ENCODE results near the gene AGAP1. TPM values are rescaled to one million over a fixed set of nuclear protein-coding genes. Genes with fewer than 3 reads are reported as not detected.

The AGAP1 gene
- total RNA-seq, 4 donors from 2014 or later, result 33.7 to 39.9 (median 35.6) TPM

DNA sequence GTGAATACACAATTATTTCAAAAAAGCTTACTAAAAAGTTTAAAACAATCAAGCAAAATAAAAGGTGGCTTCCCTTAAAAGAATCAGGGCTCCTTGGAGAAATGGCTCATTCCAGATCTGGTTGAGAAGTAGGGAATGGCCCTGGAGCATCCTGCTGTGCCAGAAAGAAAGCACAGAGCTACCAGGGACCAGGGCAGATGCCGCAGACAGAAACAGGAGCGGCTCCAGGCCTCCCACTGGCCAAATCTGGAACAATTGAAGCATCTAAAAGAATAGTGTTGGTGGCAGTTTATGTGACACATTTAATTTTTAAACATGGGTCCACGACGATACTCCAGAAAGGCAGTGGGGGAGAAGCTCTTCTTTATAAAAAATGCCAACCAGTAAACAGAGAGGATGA, 598.9 kb downstream of the AGAP1 start:
- WGBS, 2 donors, result 72 to 77% methylated on average over 4 of the region's 4 CpGs
- H3K27me3 ChIP-seq, result no peaks in the 10 kb centered on the region
- no peak overlapping the region for H3K4me3 ChIP-seq
- peaks cover 0 to 3% (median 0%) of the 10 kb centered on the region in 3 donors for H3K36me3 ChIP-seq
- TF ChIP-seq POLR2A (IDR thresholded peaks at IDR 0.05) (no peak), EP300 (IDR thresholded peaks at IDR 0.05) (no peak)
- TF ChIP-seq, protein P1, sequence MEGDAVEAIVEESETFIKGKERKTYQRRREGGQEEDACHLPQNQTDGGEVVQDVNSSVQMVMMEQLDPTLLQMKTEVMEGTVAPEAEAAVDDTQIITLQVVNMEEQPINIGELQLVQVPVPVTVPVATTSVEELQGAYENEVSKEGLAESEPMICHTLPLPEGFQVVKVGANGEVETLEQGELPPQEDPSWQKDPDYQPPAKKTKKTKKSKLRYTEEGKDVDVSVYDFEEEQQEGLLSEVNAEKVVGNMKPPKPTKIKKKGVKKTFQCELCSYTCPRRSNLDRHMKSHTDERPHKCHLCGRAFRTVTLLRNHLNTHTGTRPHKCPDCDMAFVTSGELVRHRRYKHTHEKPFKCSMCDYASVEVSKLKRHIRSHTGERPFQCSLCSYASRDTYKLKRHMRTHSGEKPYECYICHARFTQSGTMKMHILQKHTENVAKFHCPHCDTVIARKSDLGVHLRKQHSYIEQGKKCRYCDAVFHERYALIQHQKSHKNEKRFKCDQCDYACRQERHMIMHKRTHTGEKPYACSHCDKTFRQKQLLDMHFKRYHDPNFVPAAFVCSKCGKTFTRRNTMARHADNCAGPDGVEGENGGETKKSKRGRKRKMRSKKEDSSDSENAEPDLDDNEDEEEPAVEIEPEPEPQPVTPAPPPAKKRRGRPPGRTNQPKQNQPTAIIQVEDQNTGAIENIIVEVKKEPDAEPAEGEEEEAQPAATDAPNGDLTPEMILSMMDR (IDR thresholded peaks at IDR 0.05), result no peak
- no peaks in the 10 kb centered on the region for H3K4me1 ChIP-seq
- DNase-seq (ENCODE audit: low spot score in 2 of 2), result no peak
- no peak overlapping the region for H3K27ac ChIP-seq
- H3K9me3 ChIP-seq, result no peaks in the 10 kb centered on the region

DNA sequence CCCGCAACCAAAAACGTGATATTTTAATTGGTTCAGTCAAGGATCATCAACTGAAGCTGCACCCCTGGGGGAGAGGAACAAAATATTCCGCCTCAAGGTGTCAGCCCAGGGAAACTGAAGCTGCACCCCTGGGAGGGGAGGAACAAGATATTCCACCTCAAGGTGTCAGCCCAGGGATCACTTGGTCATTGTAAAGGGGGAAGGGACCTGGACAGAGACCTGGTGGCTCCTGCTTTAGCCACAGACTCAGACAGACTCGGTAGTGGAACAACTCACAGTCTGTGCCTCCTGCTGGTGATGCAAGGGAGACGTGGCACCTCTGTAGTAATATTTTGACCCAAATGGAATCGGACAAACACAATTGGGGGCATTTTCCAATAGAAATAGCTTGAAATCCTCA, 599.3 kb downstream of the AGAP1 start:
- TF ChIP-seq POLR2A (IDR thresholded peaks at IDR 0.05), result no peak
- WGBS, 2 donors, result 74 to 86% methylated on average over 6 of the region's 6 CpGs
- Histone ChIP-seq H3K9me3 (no peaks in the 10 kb centered on the region), H3K36me3 (peaks cover 0 to 3% (median 0%) of the 10 kb centered on the region in 3 donors), H3K4me1 (no peaks in the 10 kb centered on the region), H3K4me3 (no peak overlapping the region), H3K27me3 (no peaks in the 10 kb centered on the region), H3K27ac (no peak overlapping the region)
- DNase-seq (ENCODE audit: low spot score in 2 of 2), result no peak

DNA sequence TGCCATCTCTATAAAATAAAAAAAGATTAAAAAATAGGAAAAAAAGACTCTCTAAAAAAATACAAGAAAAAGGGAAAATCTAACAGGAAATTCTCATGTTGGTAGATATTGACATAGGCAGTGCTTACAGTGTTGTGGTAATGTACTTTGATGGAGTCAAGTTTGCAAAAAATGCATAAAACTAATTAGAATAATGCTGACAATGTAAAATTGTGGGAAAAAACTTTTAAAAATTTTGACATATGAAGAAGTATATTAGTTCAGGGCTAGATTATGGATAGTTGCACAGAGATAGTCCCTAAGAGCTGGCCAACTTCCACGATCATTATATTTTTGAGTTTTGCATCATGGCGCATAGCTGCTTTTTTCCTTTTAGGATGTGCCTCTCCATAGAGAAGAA, 601.7 kb downstream of the AGAP1 start:
- Histone ChIP-seq H3K27me3 (no peaks in the 10 kb centered on the region), H3K9me3 (no peaks in the 10 kb centered on the region), H3K4me3 (no peak overlapping the region), H3K4me1 (no peaks in the 10 kb centered on the region), H3K36me3 (peaks cover 0 to 3% (median 0%) of the 10 kb centered on the region in 3 donors), H3K27ac (no peak overlapping the region)
- no peak for TF ChIP-seq POLR2A (IDR thresholded peaks at IDR 0.05)
- no peak for TF ChIP-seq EP300 (IDR thresholded peaks at IDR 0.05)
- TF ChIP-seq, protein P1 (IDR thresholded peaks at IDR 0.05), result no peak
- no peak for DNase-seq (ENCODE audit: low spot score in 2 of 2)
- WGBS, 2 donors, result 98 to 99% methylated on average over 2 of the region's 2 CpGs

DNA sequence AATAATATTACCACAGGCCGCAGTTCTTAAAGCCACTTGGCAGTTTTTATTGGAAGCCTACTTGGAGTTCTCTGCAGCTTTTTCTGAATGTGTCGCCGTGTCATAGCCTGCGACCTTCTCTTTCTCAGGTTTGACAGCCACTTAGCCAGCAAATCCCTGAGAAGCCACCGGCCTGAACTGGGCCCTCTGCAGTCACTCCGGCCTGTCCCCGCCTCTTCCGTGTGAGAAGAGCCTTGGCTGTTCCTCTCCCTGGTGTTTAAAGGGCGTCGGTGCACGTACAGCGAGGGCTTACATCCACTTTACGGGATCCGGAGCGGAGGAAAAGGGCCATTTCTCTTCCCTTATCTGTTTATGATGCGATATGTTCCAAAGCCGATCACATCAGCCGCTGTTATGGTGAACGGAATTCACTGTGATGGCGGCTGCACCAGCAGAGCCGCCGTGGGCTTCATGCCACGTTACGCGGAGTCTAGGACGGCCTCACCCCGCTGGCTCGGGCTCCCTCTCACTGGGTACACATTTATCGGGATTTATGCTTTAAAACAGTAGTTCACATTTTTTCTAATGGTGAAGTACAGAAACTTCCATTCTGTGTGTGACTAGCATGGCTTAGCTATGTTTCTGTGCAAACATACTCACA, 607.6 kb downstream of the AGAP1 start:
- H3K4me1 ChIP-seq, result peaks cover 0 to 12% (median 0%) of the 10 kb centered on the region in 4 donors
- H3K27ac ChIP-seq, result peak overlapping the region in 1 of 4 donors; percentile 76
- H3K27me3 ChIP-seq, result no peaks in the 10 kb centered on the region
- H3K36me3 ChIP-seq, result peaks cover 0 to 8% (median 0%) of the 10 kb centered on the region in 3 donors
- H3K4me3 ChIP-seq, result no peak overlapping the region
- TF ChIP-seq EP300 (IDR thresholded peaks at IDR 0.05), result no peak
- no peak for TF ChIP-seq POLR2A (IDR thresholded peaks at IDR 0.05)
- TF ChIP-seq, protein P1 (IDR thresholded peaks at IDR 0.05), result no peak
- WGBS, 2 donors, result 92 to 93% methylated on average over 29 of the region's 29 CpGs
- no peak for DNase-seq (ENCODE audit: low spot score in 2 of 2)
- no peaks in the 10 kb centered on the region for H3K9me3 ChIP-seq

DNA sequence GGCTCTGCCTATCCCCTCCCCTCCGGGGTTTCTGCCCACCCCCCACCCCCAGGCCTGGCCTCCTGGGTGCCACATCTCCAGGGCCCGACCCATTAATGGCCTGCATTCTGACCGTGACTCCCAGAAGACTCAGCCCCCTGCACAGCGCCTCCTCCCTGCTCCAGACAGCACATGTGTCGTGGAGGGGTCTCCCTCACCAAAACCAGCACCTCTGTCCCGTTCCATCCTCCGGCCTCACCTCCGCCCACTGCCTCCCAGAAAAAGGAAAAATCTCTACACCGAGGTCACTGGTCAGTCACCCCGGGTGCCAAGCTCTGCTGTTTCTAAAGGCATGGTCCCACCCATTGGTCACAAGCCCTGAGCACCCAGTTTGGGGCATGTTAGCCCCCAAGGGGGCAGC, 609.1 kb downstream of the AGAP1 start:
- Histone ChIP-seq H3K9me3 (no peaks in the 10 kb centered on the region), H3K4me1 (peaks cover 0 to 26% (median 0%) of the 10 kb centered on the region in 4 donors), H3K27me3 (no peaks in the 10 kb centered on the region), H3K27ac (peak overlapping the region in 3 of 4 donors; percentile 4 to 76 (median 54)), H3K36me3 (peaks cover 0 to 8% (median 0%) of the 10 kb centered on the region in 3 donors), H3K4me3 (no peak overlapping the region)
- TF ChIP-seq POLR2A (IDR thresholded peaks at IDR 0.05) (no peak), EP300 (IDR thresholded peaks at IDR 0.05) (no peak)
- TF ChIP-seq, protein P1 (IDR thresholded peaks at IDR 0.05), result no peak
- WGBS, 2 donors, result 76 to 81% methylated on average over 10 of the region's 10 CpGs
- DNase-seq (ENCODE audit: low spot score in 2 of 2), result no peak
